Endothelial cell of umbilical vein (primary cell): Measurements from ENCODE around the gene ANGPTL2. TPM values are rescaled to one million over a fixed set of nuclear protein-coding genes. Genes with fewer than 3 reads are reported as not detected.

Experiments
- BruUV-seq: library from RNA; stranded (reverse); fragments of 400-500 nt; replicated peaks from 2 replicates; lab custom pipeline; 2021; lab: Mats Ljungman, UMichigan
- CTCF ChIA-PET: fragments of 300-600, 350-600 bp; sonication (Branson Sonifier 250); formaldehyde crosslinking; loops from one replicate; lab custom pipeline; 2021; ENCODE audit warnings: antibody characterized with exemption, inconsistent platforms; lab: Charles Lee
- POLR2A ChIA-PET: fragments of 300-600, 350-600 bp; sonication (Branson Sonifier 250); formaldehyde crosslinking; loops from one replicate; lab custom pipeline; 2021; ENCODE audit warnings: antibody characterized with exemption, inconsistent platforms; lab: Charles Lee
- DNase-seq: peaks from one replicate; pipeline ENCODE4 v3.0.0-alpha.2; 2011; ENCODE audit warnings: low read depth, low spot score
- FAIRE-seq: peaks from 2 replicates; lab custom pipeline; 2011; peaks lifted over from hg19 to GRCh38; lab: Jason Lieb, UNC
- H2AFZ ChIP-seq: 2 replicates; pipeline ENCODE4 v1.6.0; 2012; ENCODE audit warnings: low read depth, low read length, control low read depth, inconsistent platforms
- H3K27ac ChIP-seq: 2 replicates; pipeline ENCODE4 v1.5.1; 2011; ENCODE audit warnings: low read depth, mild to moderate bottlenecking, control low read depth, low read length, moderate library complexity; ENCODE audit not compliant: insufficient read depth
- H3K27me3 ChIP-seq, 2 experiments: 2 replicates each; pipeline versions ENCODE4 v1.6.0 to v1.6.1; 2011; ENCODE audit warnings: low read length in 2 of 2, mixed read lengths in 1 of 2; ENCODE audit not compliant: control insufficient read depth in 2 of 2, insufficient read depth in 2 of 2
- H3K36me3 ChIP-seq, 2 experiments: 2 replicates in 1 of 2; 3 replicates in 1 of 2; pipeline ENCODE4 v1.5.1; 2011; ENCODE audit warnings: low read length in 2 of 2, mild to moderate bottlenecking in 1 of 2, moderate library complexity in 1 of 2; ENCODE audit not compliant: control insufficient read depth in 2 of 2, insufficient read depth in 2 of 2; ENCODE audit errors: extremely low read depth in 1 of 2
- H3K4me1 ChIP-seq: 3 replicates; pipeline ENCODE4 v1.5.1; 2011; ENCODE audit warnings: mild to moderate bottlenecking, low read length; ENCODE audit not compliant: control insufficient read depth, insufficient read depth; ENCODE audit errors: extremely low read depth
- H3K4me2 ChIP-seq: 2 replicates; pipeline ENCODE4 v1.6.1; 2011; ENCODE audit warnings: low read length, control low read depth, mixed read lengths; ENCODE audit not compliant: insufficient read depth
- H3K4me3 ChIP-seq, 3 experiments: fragments of 200-600 bp in 1 of 3; sonication (generic), shearing (Covaris generic) in 1 of 3; replicated peaks in 1 of 3; 2 replicates each; pipeline ENCODE4 v1.5.1; 2011 to 2016; ENCODE audit warnings: control low read depth in 3 of 3, low read length in 3 of 3, mild to moderate bottlenecking in 2 of 3, inconsistent platforms in 1 of 3, low read depth in 1 of 3, moderate library complexity in 1 of 3; ENCODE audit not compliant: insufficient read depth in 1 of 3
- H3K79me2 ChIP-seq: 2 replicates; pipeline ENCODE4 v1.6.0; 2012; ENCODE audit warnings: low read length, inconsistent platforms; ENCODE audit not compliant: control insufficient read depth, insufficient read depth
- H3K9ac ChIP-seq: replicated peaks from 2 replicates; pipeline ENCODE3; 2011; ENCODE audit warnings: low read length, control low read depth; ENCODE audit not compliant: insufficient read depth; ENCODE audit errors: extremely low read depth
- H3K9me1 ChIP-seq: replicated peaks from 3 replicates; pipeline ENCODE4 v1.6.0; 2011; ENCODE audit warnings: mild to moderate bottlenecking, low read length; ENCODE audit not compliant: control insufficient read depth, insufficient read depth; ENCODE audit errors: extremely low read depth
- H3K9me3 ChIP-seq: replicated peaks from 2 replicates; pipeline ENCODE4 v1.5.1; 2012; ENCODE audit warnings: low read length, inconsistent platforms; ENCODE audit not compliant: control insufficient read depth, insufficient read depth
- H4K20me1 ChIP-seq: replicated peaks from 2 replicates; pipeline ENCODE3; 2011; ENCODE audit warnings: mild to moderate bottlenecking, low read length; ENCODE audit not compliant: control insufficient read depth, insufficient read depth; ENCODE audit errors: extremely low read depth
- EZH2 ChIP-seq: IDR thresholded peaks from 2 replicates; pipeline ENCODE4 v1.6.1; 2012; ENCODE audit warnings: borderline replicate concordance, low read depth, mild to moderate bottlenecking, moderate library complexity, low read length, inconsistent platforms; ENCODE audit not compliant: severe bottlenecking
- FOS ChIP-seq: IDR thresholded peaks from 2 replicates; pipeline ENCODE4 v1.6.1; 2011; ENCODE audit warnings: mild to moderate bottlenecking, low read length, moderate library complexity, borderline replicate concordance; ENCODE audit not compliant: insufficient read depth
- GATA2 ChIP-seq: IDR thresholded peaks from 2 replicates; pipeline ENCODE4 v1.7.0; 2011; ENCODE audit warnings: low read depth, mild to moderate bottlenecking, moderate library complexity, mixed read lengths, low read length; ENCODE audit not compliant: insufficient read length, insufficient read depth
- JUN ChIP-seq: IDR thresholded peaks from 2 replicates; pipeline ENCODE4 v1.6.1; 2011; ENCODE audit warnings: borderline replicate concordance, low read depth; ENCODE audit not compliant: insufficient read length, insufficient read depth
- MYC ChIP-seq: IDR thresholded peaks from one replicate; pipeline ENCODE4 v1.6.1; 2011; ENCODE audit warnings: mild to moderate bottlenecking, low read depth, low read length
- POLR2A ChIP-seq: IDR thresholded peaks from 2 replicates; pipeline ENCODE4 v1.6.1; 2012; ENCODE audit warnings: low read depth, mild to moderate bottlenecking, control low read depth, low read length
- POLR2AphosphoS5 ChIP-seq: IDR thresholded peaks from 2 replicates; pipeline ENCODE4 v1.6.1; 2012; ENCODE audit warnings: low read depth, mild to moderate bottlenecking, control low read depth, low read length, moderate library complexity; ENCODE audit not compliant: insufficient read depth
- dilution Hi-C: fragments of 300-500 bp; cut with MboI; formaldehyde crosslinking; loops from one replicate; pipeline ENCODE4 v1.15.0; 2019; ENCODE audit warnings: low sequenced_read_pairs; ENCODE audit not compliant: extremely low pct_ligation_motif_present
- intact Hi-C: fragments of 100-400 bp; cut with micrococcal nuclease; formaldehyde crosslinking; loops from one replicate; pipeline ENCODE4 v1.10.0; 2022
- polyA plus RNA-seq, 4 experiments: library from polyadenylated mRNA; depleted of rRNA in 3 of 4; stranded (reverse) in 3 of 4; unstranded in 1 of 4; fragments of >200 nt; gene quantifications; 2 replicates each; pipeline versions ENCODE4 v1.2.1 to v1.2.3, GENCODE V29; 2011 to 2012; ENCODE audit warnings: missing spikeins in 1 of 4
- total RNA-seq: library from RNA; stranded (reverse); gene quantifications from 2 replicates; pipeline ENCODE4 v1.2.3, GENCODE V29; 2021
- TF ChIP-seq, protein P1 (sequence below), 2 donors: IDR thresholded peaks; 1 replicate in 1 of 2; 2 replicates in 1 of 2; pipeline ENCODE4 v1.5.1; 2011; ENCODE audit warnings: low read length in 2 of 2, mild to moderate bottlenecking in 2 of 2, moderate library complexity in 2 of 2, control low read depth in 1 of 2, inconsistent platforms in 1 of 2, low read depth in 1 of 2; ENCODE audit not compliant: insufficient read depth in 1 of 2; ENCODE audit errors: extremely low read depth in 1 of 2
- TF ChIP-seq, protein P2 (sequence below): IDR thresholded peaks from 2 replicates; pipeline ENCODE4 v1.6.1; 2011; ENCODE audit not compliant: insufficient read depth, insufficient read length

The ANGPTL2 gene
- total and polyA plus RNA-seq, 2 donors (not counting 3 experiments of a cell fraction or from before 2014, with no cell fraction given), result 15.1 to 24.5 TPM

DNA sequence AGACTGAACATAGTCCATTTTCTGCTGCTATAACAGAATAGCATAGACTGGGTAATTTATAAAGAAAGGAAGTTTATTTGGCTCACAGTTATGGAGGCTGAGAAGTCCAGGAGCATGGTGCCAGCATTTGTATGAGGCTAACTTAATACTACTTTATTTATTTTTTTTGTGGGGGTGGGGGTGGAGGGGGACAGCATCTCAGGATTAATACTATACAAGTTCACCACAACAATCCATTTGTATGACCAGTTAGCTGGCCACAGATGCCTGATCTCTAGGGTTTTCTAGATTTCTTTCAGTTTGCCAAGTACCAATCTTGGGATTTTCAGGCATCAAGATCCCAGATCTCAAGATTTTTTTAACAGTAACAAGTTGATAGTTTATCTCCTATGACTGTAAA lies 20.3 kb downstream of the ANGPTL2 start:
- BruUV-seq, result no TSS peak
- Histone ChIP-seq H3K4me3 (no peak overlapping the region), H2AFZ (no peak overlapping the region), H3K79me2 (no peaks in the 10 kb centered on the region), H3K36me3 (peaks cover 0 to 3% of the 10 kb centered on the region in 2 experiments), H3K9me1 (no peaks in the 10 kb centered on the region), H4K20me1 (no peaks in the 10 kb centered on the region), H3K9ac (no peak overlapping the region), H3K4me2 (no peak overlapping the region), H3K9me3 (no peaks in the 10 kb centered on the region), H3K27ac (no peak overlapping the region), H3K4me1 (no peaks in the 10 kb centered on the region), H3K27me3 (no peaks in the 10 kb centered on the region)
- intact Hi-C loops, result no loop called here
- ChIA-PET CTCF (interaction anchor here (1.0 kb wide), 1 partner anchor 9 kb away, joined by 4 read pairs; no protein-coding TSS in a partner anchor), POLR2A (no interaction called here)
- dilution Hi-C loops, result no loop called here
- TF ChIP-seq, protein P1, sequence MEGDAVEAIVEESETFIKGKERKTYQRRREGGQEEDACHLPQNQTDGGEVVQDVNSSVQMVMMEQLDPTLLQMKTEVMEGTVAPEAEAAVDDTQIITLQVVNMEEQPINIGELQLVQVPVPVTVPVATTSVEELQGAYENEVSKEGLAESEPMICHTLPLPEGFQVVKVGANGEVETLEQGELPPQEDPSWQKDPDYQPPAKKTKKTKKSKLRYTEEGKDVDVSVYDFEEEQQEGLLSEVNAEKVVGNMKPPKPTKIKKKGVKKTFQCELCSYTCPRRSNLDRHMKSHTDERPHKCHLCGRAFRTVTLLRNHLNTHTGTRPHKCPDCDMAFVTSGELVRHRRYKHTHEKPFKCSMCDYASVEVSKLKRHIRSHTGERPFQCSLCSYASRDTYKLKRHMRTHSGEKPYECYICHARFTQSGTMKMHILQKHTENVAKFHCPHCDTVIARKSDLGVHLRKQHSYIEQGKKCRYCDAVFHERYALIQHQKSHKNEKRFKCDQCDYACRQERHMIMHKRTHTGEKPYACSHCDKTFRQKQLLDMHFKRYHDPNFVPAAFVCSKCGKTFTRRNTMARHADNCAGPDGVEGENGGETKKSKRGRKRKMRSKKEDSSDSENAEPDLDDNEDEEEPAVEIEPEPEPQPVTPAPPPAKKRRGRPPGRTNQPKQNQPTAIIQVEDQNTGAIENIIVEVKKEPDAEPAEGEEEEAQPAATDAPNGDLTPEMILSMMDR (IDR thresholded peaks at IDR 0.05; ENCODE audit: extremely low read depth in 1 of 2, insufficient read depth in 1 of 2, low read depth in 1 of 2, low read length in 2 of 2), result no peak
- no peak for TF ChIP-seq MYC
- no peak for TF ChIP-seq EZH2
- FAIRE-seq (no peak), DNase-seq (no peak)

DNA sequence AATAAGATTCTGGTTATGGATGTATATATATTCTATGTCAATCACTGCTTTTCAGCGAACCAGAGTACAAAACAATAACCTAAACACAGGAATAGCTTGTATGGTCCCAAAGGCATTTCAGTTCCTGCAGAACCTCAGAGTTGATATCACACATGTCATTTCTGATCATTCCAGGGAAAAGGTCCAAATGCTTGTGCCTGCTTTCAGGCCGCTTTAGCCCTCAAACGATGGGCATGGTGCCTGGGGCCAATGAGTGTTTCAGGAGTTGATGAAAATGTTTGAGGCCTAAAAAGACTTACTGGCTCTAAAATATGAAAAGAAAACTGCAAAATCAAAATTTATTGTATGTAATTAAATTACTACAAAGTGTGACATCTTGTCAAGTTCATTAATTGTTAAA lies 22.8 kb downstream of the ANGPTL2 start:
- no peak for FAIRE-seq
- CTCF ChIA-PET, result no interaction called here

More for the DNA sequence above, 22.8 kb downstream of the ANGPTL2 start:
- Histone ChIP-seq H3K9me3 (no peaks in the 10 kb centered on the region), H3K4me1 (no peaks in the 10 kb centered on the region), H3K36me3 (no peaks in the 10 kb centered on the region), H3K4me3 (no peak overlapping the region), H3K27ac (no peak overlapping the region), H3K9me1 (no peaks in the 10 kb centered on the region), H3K79me2 (no peaks in the 10 kb centered on the region), H3K4me2 (no peak overlapping the region), H3K27me3 (no peaks in the 10 kb centered on the region), H3K9ac (no peak overlapping the region), H2AFZ (no peak overlapping the region), H4K20me1 (no peaks in the 10 kb centered on the region)
- TF ChIP-seq JUN (no peak), POLR2A (no peak), GATA2 (no peak), MYC (no peak), EZH2 (no peak), FOS (no peak), POLR2AphosphoS5 (no peak)
- TF ChIP-seq, protein P1 (IDR thresholded peaks at IDR 0.05; ENCODE audit: extremely low read depth in 1 of 2, insufficient read depth in 1 of 2, low read depth in 1 of 2, low read length in 2 of 2), result no peak
- TF ChIP-seq, protein P2, sequence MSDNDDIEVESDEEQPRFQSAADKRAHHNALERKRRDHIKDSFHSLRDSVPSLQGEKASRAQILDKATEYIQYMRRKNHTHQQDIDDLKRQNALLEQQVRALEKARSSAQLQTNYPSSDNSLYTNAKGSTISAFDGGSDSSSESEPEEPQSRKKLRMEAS, result no peak
- BruUV-seq, result no TSS peak
- dilution Hi-C loops, result no loop called here
- DNase-seq, result no peak
- intact Hi-C loops, result no loop called here
- POLR2A ChIA-PET, result no interaction called here
